GM19043 (cell line): Measurements from ENCODE around the gene MGMT.

Experiments used
- ATAC-seq: cut with Tn5 transposase; IDR thresholded peaks from one replicate; pipeline ENCODE4 v1.9.1; 2021; ENCODE audit warnings: low read depth; ENCODE audit not compliant: unreplicated experiment

Gene MGMT

GRCh38 chr10:129699722-129700340 lies 232.8 kb downstream of the MGMT start:
- no peak for ATAC-seq

- ATAC-seq: no peak
Observed at GRCh38 chr10:129702605-129703004, 235.6 kb downstream of the MGMT start.

GRCh38 chr10:129703287-129704137 lies 236.5 kb downstream of the MGMT start:
- no peak for ATAC-seq

DNA sequence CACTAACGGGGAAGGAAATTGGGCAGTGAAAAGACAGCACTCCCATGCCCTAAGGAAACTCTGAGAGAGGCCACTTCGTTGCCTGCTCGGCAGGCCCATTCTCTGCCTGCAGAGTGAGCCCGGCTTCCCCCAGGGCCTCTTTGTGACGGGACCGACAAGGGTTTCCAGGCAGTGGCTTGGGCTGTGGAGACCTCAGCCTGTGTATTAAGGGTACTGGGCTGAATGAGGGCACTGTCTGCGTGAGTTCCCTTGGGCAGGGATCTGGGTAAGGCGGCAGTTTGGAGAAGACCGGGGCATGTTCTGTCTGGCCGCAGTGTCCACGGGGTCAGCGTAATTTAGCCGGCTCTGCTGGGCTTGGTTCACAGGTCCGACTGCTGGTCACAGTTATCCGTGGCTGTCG lies 237.2 kb downstream of the MGMT start:
- ATAC-seq: no peak

- no peak for ATAC-seq
Observed at GRCh38 chr10:129704786-129705525, 237.9 kb downstream of the MGMT start.

DNA sequence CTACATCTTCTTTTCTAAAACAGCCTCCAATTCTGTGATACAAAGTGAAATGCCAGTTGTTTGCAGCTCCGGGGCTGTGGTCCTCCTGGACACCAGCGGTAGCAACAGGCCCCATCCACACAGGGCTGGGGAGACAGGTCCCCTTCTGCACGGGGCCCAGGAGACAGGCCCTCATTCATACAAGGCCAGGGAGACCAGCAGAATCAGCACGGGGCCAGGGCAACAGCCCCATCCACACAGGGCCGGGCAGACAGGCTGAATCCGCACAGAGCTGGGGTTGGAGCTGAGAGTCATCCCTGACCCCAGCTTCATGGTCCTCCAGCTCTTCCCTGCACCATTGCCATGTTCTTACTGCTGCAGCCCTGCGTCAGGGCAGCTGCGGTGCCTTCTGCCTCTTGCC lies 238.6 kb downstream of the MGMT start:
- no peak for ATAC-seq

GRCh38 chr10:129706081-129706480 lies 239.0 kb downstream of the MGMT start:
- no peak for ATAC-seq

GRCh38 chr10:129706523-129706922 lies 239.5 kb downstream of the MGMT start:
- no peak for ATAC-seq

DNA sequence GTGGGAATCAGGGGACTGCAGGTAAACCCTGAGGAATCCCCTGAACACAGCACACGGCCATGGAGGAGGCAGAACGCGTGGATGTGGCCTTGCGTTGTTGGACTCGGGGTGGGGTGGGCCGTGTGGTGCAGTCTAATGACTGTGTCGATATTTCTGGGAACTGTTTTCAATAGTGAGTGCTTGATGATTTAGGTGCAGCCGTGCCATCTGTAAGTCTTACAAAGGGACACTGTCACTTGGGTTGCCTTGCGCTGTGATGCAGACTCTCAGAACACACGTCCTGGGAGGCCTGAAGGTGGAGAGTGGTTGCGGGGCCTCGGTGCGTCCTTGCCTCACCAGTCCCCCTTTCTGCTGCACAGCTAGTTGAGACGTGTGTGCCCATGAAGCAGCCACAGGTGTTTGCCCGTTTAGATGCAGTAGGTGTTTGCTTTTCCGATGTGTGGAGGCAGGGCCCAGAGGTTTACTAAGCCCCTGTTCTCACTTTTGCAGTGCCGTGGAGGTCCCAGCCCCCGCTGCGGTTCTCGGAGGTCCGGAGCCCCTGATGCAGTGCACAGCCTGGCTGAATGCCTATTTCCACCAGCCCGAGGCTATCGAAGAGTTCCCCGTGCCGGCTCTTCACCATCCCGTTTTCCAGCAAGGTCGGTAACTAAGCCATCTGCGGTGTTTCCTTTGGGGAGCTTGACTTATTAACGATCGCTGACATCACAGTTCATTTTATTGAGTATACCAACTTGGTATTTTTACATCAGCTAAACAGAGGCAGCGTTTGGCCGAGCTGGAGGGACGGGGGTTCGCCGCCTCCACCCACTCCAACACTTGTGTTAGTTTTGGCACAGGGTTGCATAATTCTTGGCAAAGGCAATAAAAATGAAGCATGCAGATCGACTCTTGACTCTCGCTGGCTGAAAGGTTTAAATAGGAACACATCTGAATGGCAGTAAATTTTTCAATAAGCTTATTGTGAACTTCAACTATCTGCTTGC lies 240.7 kb downstream of the MGMT start:
- ATAC-seq: no peak

GRCh38 chr10:129709101-129709500 lies 242.1 kb downstream of the MGMT start:
- ATAC-seq: no peak

GRCh38 chr10:129709627-129710509 lies 242.8 kb downstream of the MGMT start:
- ATAC-seq: no peak

DNA sequence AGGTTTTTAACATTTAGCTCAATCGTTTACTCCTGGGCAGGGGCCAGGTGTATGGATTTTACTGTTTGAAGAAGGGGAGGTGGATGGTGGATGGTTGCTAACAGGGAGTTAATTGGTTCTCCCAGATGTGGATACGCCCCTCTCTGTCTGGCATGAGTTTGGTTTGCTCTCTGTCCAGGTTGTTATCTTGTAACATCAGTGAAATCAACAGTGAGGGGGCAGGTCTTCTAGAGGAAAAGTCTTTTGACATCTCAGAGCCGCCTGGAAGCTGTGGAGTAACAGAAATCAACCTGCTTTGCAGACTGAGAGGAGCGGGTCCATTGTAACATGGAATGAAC lies 243.4 kb downstream of the MGMT start:
- ATAC-seq: no peak

DNA sequence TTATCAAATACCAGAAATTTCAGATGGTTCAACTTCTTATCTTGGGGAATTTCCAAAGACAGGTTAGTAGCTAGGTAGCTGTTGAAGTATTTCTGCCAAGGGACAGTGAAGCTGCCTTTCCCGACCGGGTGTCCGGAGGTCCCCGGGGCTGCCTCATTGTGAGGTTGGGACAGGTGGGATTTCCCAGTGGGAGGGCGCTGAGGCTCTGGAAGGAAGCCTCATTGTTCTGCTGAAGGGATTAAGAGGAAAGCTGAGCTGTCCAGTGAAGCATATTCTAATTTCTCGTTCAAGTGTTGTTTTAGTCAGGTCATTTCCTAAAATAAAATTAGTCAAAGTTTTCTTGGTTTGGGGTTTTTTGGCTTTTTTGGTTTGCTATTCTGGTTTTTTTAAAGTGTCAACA lies 244.2 kb downstream of the MGMT start:
- no peak for ATAC-seq

GRCh38 chr10:129712000-129712399 lies 245.0 kb downstream of the MGMT start:
- ATAC-seq: no peak

- ATAC-seq: no peak
Observed at GRCh38 chr10:129713659-129714265, 246.7 kb downstream of the MGMT start.

DNA sequence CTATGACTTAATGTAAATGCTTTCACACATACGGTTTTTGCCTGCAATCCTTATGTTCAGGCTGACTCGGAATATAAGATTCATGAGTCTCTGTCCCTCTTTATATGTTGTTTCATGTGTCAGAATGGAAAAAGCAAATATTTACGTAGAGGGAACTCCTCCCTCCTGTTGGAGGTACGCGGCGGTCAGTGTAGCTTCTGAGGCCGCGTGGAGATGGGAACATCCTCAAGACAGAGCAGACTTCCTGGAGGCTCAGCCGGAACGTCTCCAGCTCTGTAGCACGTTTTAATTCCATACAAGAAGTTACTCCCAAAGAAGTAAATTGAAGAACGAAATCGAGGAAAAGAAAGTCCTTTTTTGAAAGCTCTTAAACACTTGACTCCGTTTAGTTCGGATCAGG lies 248.8 kb downstream of the MGMT start:
- no peak for ATAC-seq

- ATAC-seq: no peak
Observed at GRCh38 chr10:129716211-129716681, 249.2 kb downstream of the MGMT start.

DNA sequence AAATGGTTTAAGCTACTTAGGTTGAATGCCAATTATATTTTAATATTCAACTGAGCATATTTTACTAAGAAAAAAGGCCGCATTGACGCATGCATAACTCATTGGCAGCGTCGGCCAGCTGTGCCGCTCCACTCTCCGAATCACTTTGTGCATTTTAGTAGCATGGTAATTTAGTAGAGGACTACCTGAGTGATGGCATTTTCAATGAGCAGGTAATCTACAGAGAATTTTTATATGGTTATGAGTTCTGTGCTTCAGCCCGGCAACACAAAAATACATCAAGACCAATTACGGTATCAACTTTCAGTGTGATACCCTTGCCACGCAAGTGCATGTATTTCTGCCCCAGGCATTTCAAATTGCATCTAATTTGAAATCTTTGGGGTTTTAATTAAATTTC lies 249.8 kb downstream of the MGMT start:
- no peak for ATAC-seq
